Right lobe of liver (tissue), 4 donors: ENCODE measurements around the gene VAMP5.

Experiments used
- CTCF ChIP-seq, 4 donors: fragments of 200-600 bp in 3 of 4; fragments of 450-650 bp in 1 of 4; IDR thresholded peaks; one replicate each; pipeline versions ENCODE4 v1.5.1 to v1.8.0; 2016 to 2022; ENCODE audit warnings: antibody characterized with exemption in 4 of 4, mild to moderate bottlenecking in 2 of 4
- POLR2A ChIP-seq: fragments of 450-650 bp; IDR thresholded peaks from one replicate; pipeline ENCODE4 v1.6.1; 2017; ENCODE audit warnings: antibody characterized with exemption, mild to moderate bottlenecking
- donor health status: DM: no; HTN: no; CAD: no.
- donor health status: DM: no; HTN: no; CAD: no.
- donor health status: DM: no; HTN: yes; CAD: no.

- no peak for TF ChIP-seq CTCF (IDR thresholded peaks at IDR 0.05)
- TF ChIP-seq POLR2A, result no peak
Measured at GRCh38 chr2:85577386-85578242, 6.6 kb upstream of the VAMP5 start, which contains the start of gene VAMP8.
